GM23338 (cell line): ENCODE results near the gene FAM216A. TPM values are rescaled to one million over a fixed set of nuclear protein-coding genes. Genes with fewer than 3 reads are reported as not detected.

ENCODE experiments used
- ATAC-seq: fragments of 200-7000 bp; cut with Tn5 transposase; 3 replicates; pipeline ENCODE4 v1.9.1; 2020
- DNase-seq: peaks from one replicate; pipeline ENCODE4 v3.0.0-alpha.2; 2015; ENCODE audit warnings: low spot score
- H2AFZ ChIP-seq: fragments of 200-600 bp; sonication (generic); 2 replicates; pipeline ENCODE4 v1.8.0; 2016; ENCODE audit warnings: antibody characterized with exemption, mild to moderate bottlenecking, moderate library complexity
- H3F3A ChIP-seq: fragments of 200-600 bp; sonication (generic); replicated peaks from 2 replicates; pipeline ENCODE4 v1.8.0; 2017; ENCODE audit warnings: antibody characterized with exemption, mixed run types, low read depth
- H3K27ac ChIP-seq: fragments of 200-600 bp; sonication (generic); 2 replicates; pipeline ENCODE4 v1.6.1; 2016; ENCODE audit warnings: low read depth
- H3K27me3 ChIP-seq: fragments of 200-600 bp; sonication (generic); 2 replicates; pipeline ENCODE4 v1.8.0; 2016; ENCODE audit warnings: mild to moderate bottlenecking, mixed run types, moderate library complexity; ENCODE audit not compliant: insufficient read depth
- H3K36me3 ChIP-seq: fragments of 200-600 bp; sonication (generic); 2 replicates; pipeline ENCODE4 v1.8.0; 2016; ENCODE audit warnings: mild to moderate bottlenecking; ENCODE audit not compliant: insufficient read depth
- H3K4me1 ChIP-seq: fragments of 200-600 bp; sonication (generic); 2 replicates; pipeline ENCODE4 v1.8.0; 2016; ENCODE audit warnings: mild to moderate bottlenecking, moderate library complexity; ENCODE audit not compliant: insufficient read depth
- H3K4me2 ChIP-seq: fragments of 200-600 bp; sonication (generic); 2 replicates; pipeline ENCODE4 v1.7.1; 2017; ENCODE audit warnings: mixed run types
- H3K4me3 ChIP-seq: fragments of 200-600 bp; sonication (generic); 2 replicates; pipeline ENCODE4 v1.6.1; 2016; ENCODE audit warnings: mixed run types
- H3K79me2 ChIP-seq: fragments of 200-600 bp; sonication (generic); replicated peaks from 2 replicates; pipeline ENCODE4 v1.8.0; 2017; ENCODE audit warnings: mild to moderate bottlenecking; ENCODE audit not compliant: insufficient read depth
- H3K9me2 ChIP-seq: fragments of 200-600 bp; sonication (generic); 2 replicates; pipeline ENCODE4 v1.8.0; 2017; ENCODE audit not compliant: insufficient read depth
- H4K20me1 ChIP-seq: fragments of 200-600 bp; sonication (generic); replicated peaks from 2 replicates; pipeline ENCODE4 v1.8.0; 2017; ENCODE audit warnings: mild to moderate bottlenecking; ENCODE audit not compliant: insufficient read depth
- H3K27ac Mint-ChIP-seq: 2 replicates; pipeline ENCODE4 v1.8.0; 2020; ENCODE audit warnings: inconsistent platforms, mild to moderate bottlenecking, moderate library complexity, mixed read lengths
- H3K27me3 Mint-ChIP-seq: 3 replicates; pipeline ENCODE4 v1.8.0; 2022; ENCODE audit warnings: low read depth, mild to moderate bottlenecking, moderate library complexity, mixed read lengths, inconsistent platforms; ENCODE audit not compliant: insufficient read depth, poor library complexity
- H3K36me3 Mint-ChIP-seq: 3 replicates; pipeline ENCODE4 v1.8.0; 2021; ENCODE audit warnings: low read depth, mild to moderate bottlenecking, inconsistent platforms, moderate library complexity, mixed read lengths
- H3K4me1 Mint-ChIP-seq: 3 replicates; pipeline ENCODE4 v1.8.0; 2020; ENCODE audit warnings: mild to moderate bottlenecking, inconsistent platforms, mixed read lengths
- H3K4me3 Mint-ChIP-seq: 3 replicates; pipeline ENCODE4 v1.8.0; 2021; ENCODE audit warnings: moderate library complexity, mild to moderate bottlenecking, inconsistent platforms, mixed read lengths
- H3K9me3 Mint-ChIP-seq: 3 replicates; pipeline ENCODE4 v1.8.0; 2020; ENCODE audit warnings: moderate library complexity, mild to moderate bottlenecking, inconsistent platforms, mixed read lengths
- CTCF ChIP-seq, 2 experiments: fragments of 200-600 bp in 1 of 2; sonication (generic) in 1 of 2; conservative IDR thresholded peaks; 2 replicates each; pipeline versions ENCODE4 v1.5.1 to v1.6.1; 2016 to 2017; ENCODE audit warnings: antibody characterized with exemption in 2 of 2, low read depth in 2 of 2, mild to moderate bottlenecking in 2 of 2, moderate library complexity in 1 of 2
- EZH2phosphoT487 ChIP-seq: fragments of 200-600 bp; sonication (generic); IDR thresholded peaks from one replicate; pipeline ENCODE4 v1.8.1; 2018; ENCODE audit warnings: antibody characterized with exemption; ENCODE audit not compliant: unreplicated experiment
- JUNB ChIP-seq: IDR thresholded peaks from one replicate; pipeline ENCODE4 v1.6.1; 2016; ENCODE audit warnings: antibody characterized with exemption; ENCODE audit not compliant: unreplicated experiment
- NANOG ChIP-seq: IDR thresholded peaks from 2 replicates; pipeline ENCODE4 v1.6.1; 2016; ENCODE audit warnings: antibody characterized with exemption, borderline replicate concordance
- POLR2AphosphoS5 ChIP-seq: IDR thresholded peaks from 2 replicates; pipeline ENCODE4 v1.6.1; 2016; ENCODE audit warnings: antibody characterized with exemption, low read depth
- REST ChIP-seq: IDR thresholded peaks from one replicate; pipeline ENCODE4 v1.6.1; 2018; ENCODE audit warnings: antibody characterized with exemption; ENCODE audit not compliant: unreplicated experiment
- STAT1 ChIP-seq: IDR thresholded peaks from one replicate; pipeline ENCODE4 v1.6.1; 2016; ENCODE audit warnings: antibody characterized with exemption; ENCODE audit not compliant: unreplicated experiment
- ZNF114 ChIP-seq: fragments of 250-450 bp; sonication (Bioruptor Pico); IDR thresholded peaks from 2 replicates; pipeline ENCODE4 v1.5.0; 2020; ENCODE audit warnings: mild to moderate bottlenecking, moderate library complexity
- ZNF462 ChIP-seq: fragments of 250-450 bp; sonication (Bioruptor Pico); IDR thresholded peaks from 2 replicates; pipeline ENCODE4 v1.5.0; 2020; ENCODE audit warnings: mild to moderate bottlenecking, moderate library complexity
- polyA plus RNA-seq: library from polyadenylated mRNA; unstranded; fragments of >200 nt; fragmentation: Nextera tagmentation; extraction: Ambion mirVana; gene quantifications from 2 replicates; pipeline ENCODE4 v1.2.1, GENCODE V29; 2016
- total RNA-seq: library from RNA; depleted of rRNA; stranded (reverse); fragments of >200 nt; shearing (Covaris generic); gene quantifications from 2 replicates; pipeline ENCODE4 v1.2.3, GENCODE V29; 2014

FAM216A gene
- total and polyA plus RNA-seq, 2 experiments from 2014 or later: 27.1 to 53.0 TPM

- TF ChIP-seq CTCF (conservative IDR thresholded peaks at IDR 0.05; ENCODE audit: low read depth in 2 of 2) (no peak), POLR2AphosphoS5 (no peak), REST (no peak), EZH2phosphoT487 (no peak), JUNB (no peak), NANOG (no peak)
Observed at GRCh38 chr12:110498984-110499706, 30.5 kb downstream of the FAM216A start (continued).

GRCh38 chr12:110501399-110501751 is 32.7 kb downstream of the FAM216A start:
- H3K79me2 ChIP-seq: peaks cover 30% of the 10 kb centered on the region
- peaks cover 20% of the 10 kb centered on the region for H3K27me3 Mint-ChIP-seq
- H3K4me1 Mint-ChIP-seq: peaks cover 6% of the 10 kb centered on the region
- peaks cover 10% of the 10 kb centered on the region for H3K9me2 ChIP-seq
- H3K36me3 Mint-ChIP-seq: peaks cover 11% of the 10 kb centered on the region; the same call in 2 of the 3 replicates
- H2AFZ ChIP-seq: peak overlapping the region; percentile 48; the same call in 1 of the 2 replicates
- 0 out of 2 replicates have a peak, but pooled peaks cover 2% of the 10 kb centered on the region for H4K20me1 ChIP-seq
- peak overlapping the region; percentile 75 for H3K4me2 ChIP-seq
- H3K27ac Mint-ChIP-seq: peak overlapping the region; percentile 85; the same call in 1 of the 2 replicates
- no peaks in the 10 kb centered on the region for H3K36me3 ChIP-seq
- peak; percentile 59 for DNase-seq
- H3K27me3 ChIP-seq: peaks cover 19% of the 10 kb centered on the region
- H3K4me3 ChIP-seq: peak overlapping the region; percentile 76
- peak overlapping the region; percentile 99 for H3K4me3 Mint-ChIP-seq
- H3K9me3 Mint-ChIP-seq: peaks cover 19% of the 10 kb centered on the region
- ATAC-seq: peak; percentile 55
- H3F3A ChIP-seq: no peaks in the 10 kb centered on the region
- peaks cover 6% of the 10 kb centered on the region; the same call in 1 of the 2 replicates for H3K4me1 ChIP-seq
- 0 out of 2 replicates have a peak overlapping the region, but pooled peaks have one; percentile 1 for H3K27ac ChIP-seq
- no peak for TF ChIP-seq ZNF462
- TF ChIP-seq ZNF114 (CRISPR knock-in tag): no peak
- no peak for TF ChIP-seq REST
- TF ChIP-seq STAT1: no peak
